ENCODE data around the gene OR4D11. TPM values are rescaled to one million over a fixed set of nuclear protein-coding genes. Genes with fewer than 3 reads are reported as not detected.
A peak's percentile ranks its signal among the peaks of the same experiment; 100 is the strongest.

Gene OR4D11
- total RNA-seq = not detected in 2 replicates

DNA sequence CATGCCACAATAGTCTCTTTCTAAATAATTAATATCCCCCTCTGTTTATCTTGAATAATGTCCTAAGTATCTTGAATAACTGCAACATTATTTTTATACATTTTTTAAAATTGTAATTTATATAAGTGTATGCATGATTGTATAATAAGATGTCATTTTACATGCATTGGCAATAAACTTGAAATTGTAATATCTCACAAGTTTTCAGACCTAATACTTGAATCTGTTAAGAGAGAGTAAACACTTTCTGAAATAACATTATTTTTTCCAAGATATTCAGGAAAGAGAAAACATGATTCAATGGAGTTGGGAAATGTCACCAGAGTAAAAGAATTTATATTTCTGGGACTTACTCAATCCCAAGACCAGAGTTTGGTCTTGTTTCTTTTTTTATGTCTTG lies at the start of gene OR4D11:
TSS of gene OR4D11 (plus strand) at position 301 of the 400 bp plus-strand sequence. CDS start at position 301, 0 bp downstream.
- H3K4me3 ChIP-seq (ENCODE audit: low read depth, low read length) = no peak within 1 kb of the TSS
- no peak for DNase-seq (ENCODE audit: low read depth)
- TF ChIP-seq CTCF (IDR thresholded peaks at IDR 0.05; ENCODE audit: insufficient read depth, low read depth, low read length) = no peak

DNA sequence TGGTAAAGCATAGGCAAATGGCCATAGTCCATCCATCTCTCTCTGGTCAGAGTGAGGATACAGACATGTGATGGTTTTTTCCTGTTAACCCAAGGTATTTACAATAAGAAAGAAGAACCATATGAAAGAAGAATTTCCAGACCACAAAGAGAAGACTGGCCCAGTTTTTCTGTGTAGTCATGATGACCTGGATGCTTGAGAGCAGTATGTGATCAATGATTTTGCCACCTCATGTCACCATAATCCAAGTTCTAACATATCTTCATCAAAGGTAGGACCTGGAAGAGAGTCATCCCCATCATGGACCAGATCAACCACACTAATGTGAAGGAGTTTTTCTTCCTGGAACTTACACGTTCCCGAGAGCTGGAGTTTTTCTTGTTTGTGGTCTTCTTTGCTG lies 46.7 kb upstream of the OR4D11 start, which contains the start of gene OR4D6:
TSS of gene OR4D6 (plus strand) at position 301 of the 400 bp plus-strand sequence. CDS start at position 301, 0 bp downstream.
- no peak for TF ChIP-seq CTCF (IDR thresholded peaks at IDR 0.05; ENCODE audit: insufficient read depth, low read depth, low read length)

GRCh38 chr11:59459916-59460315 lies 43.5 kb upstream of the OR4D11 start:
- H3K4me3 ChIP-seq (ENCODE audit: low read depth, low read length) = no peak overlapping the region
- DNase-seq (ENCODE audit: low read depth) = no peak
- TF ChIP-seq CTCF (IDR thresholded peaks at IDR 0.05; ENCODE audit: insufficient read depth, low read depth, low read length) = no peak

More for the DNA sequence above, 46.7 kb upstream of the OR4D11 start, which contains the start of gene OR4D6:
- H3K4me3 ChIP-seq (ENCODE audit: low read depth, low read length) = no peak within 1 kb of the TSS
- no peak for DNase-seq (ENCODE audit: low read depth)

DNA sequence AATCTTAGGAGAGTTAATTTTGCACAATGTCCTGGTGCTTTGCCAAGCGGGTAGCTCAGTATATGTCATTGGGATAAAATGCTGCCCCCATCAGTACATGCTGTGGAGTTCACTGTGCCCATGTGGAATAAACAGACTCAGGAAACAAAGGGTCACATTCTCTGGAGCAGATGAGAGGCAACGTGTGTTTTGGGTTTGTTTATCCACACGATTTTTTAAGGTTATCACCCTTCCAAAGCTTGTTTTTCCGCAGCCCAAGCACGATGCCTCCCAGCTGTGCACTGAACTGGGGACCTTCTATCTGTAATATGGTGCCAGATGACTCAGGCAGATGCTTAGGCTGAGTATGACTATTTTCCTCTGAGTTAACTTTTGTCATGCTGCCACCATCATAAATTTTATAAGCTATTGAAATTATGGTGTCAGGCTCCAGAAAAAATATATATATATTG lies 40.2 kb upstream of the OR4D11 start:
- no peak overlapping the region for H3K4me3 ChIP-seq (ENCODE audit: low read depth, low read length)
- peak; percentile 3 for DNase-seq (ENCODE audit: low read depth)
- no peak for TF ChIP-seq CTCF (IDR thresholded peaks at IDR 0.05; ENCODE audit: insufficient read depth, low read depth, low read length)

DNA sequence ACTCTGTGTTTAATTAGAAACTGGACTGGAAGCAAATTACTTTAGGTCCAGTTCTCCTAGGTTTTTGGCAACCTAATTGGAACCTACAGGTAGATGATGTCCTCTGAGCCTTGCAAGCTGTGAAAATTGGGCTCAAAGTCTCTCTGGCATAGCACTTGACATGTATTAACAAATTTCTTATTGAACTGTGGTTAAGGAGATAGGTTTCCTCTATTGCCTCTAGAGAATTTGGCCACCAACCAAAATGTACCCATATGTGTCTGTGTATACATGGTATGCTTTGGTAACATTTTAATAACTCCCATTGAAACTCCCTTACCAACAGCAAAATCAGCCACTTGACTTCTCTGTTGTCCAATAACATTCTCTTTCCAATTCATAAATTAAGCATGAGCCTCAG lies 30.4 kb upstream of the OR4D11 start, which contains the start of gene OR4D10:
TSS of gene OR4D10 (plus strand) at position 301 of the 400 bp plus-strand sequence. CDS start 4,115 bp downstream, outside the sequence.
- TF ChIP-seq CTCF (IDR thresholded peaks at IDR 0.05; ENCODE audit: insufficient read depth, low read depth, low read length) = no peak
- no peak within 1 kb of the TSS for H3K4me3 ChIP-seq (ENCODE audit: low read depth, low read length)
- no peak for DNase-seq (ENCODE audit: low read depth)

- DNase-seq (ENCODE audit: low read depth) = no peak
- no peak for TF ChIP-seq CTCF (IDR thresholded peaks at IDR 0.05; ENCODE audit: insufficient read depth, low read depth, low read length)
- H3K4me3 ChIP-seq (ENCODE audit: low read depth, low read length) = no peak overlapping the region
These were observed 28.2 kb upstream of the OR4D11 start for GRCh38 chr11:59475176-59475575.

GRCh38 chr11:59479906-59480305 lies 23.5 kb upstream of the OR4D11 start:
- no peak for TF ChIP-seq CTCF (IDR thresholded peaks at IDR 0.05; ENCODE audit: insufficient read depth, low read depth, low read length)
- no peak overlapping the region for H3K4me3 ChIP-seq (ENCODE audit: low read depth, low read length)
- DNase-seq (ENCODE audit: low read depth) = no peak

All from fibroblast of villous mesenchyme (primary cell).